Uterus (tissue), 4 donors: ENCODE measurements around the gene CAPRIN2. TPM values are rescaled to one million over a fixed set of nuclear protein-coding genes. Genes with fewer than 3 reads are reported as not detected.

ENCODE experiments used
- DNase-seq, 2 donors: peaks; one replicate each; pipeline ENCODE4 v3.0.0-alpha.2; 2019 to 2020
- H3K27ac ChIP-seq, 2 donors: fragments of 200-600 bp; sonication (generic); 1 replicate in 1 of 2; 2 replicates in 1 of 2; pipeline ENCODE4 v1.5.1; 2016 to 2018
- H3K27me3 ChIP-seq, 2 donors: fragments of 200-600 bp; sonication (generic); one replicate each; pipeline ENCODE4 v1.5.1; 2018 to 2019; ENCODE audit warnings: control low read depth in 1 of 2
- H3K36me3 ChIP-seq, 2 donors: fragments of 200-600 bp; sonication (generic); one replicate each; pipeline ENCODE4 v1.5.1; 2019; ENCODE audit warnings: control low read depth in 1 of 2
- H3K4me1 ChIP-seq, 2 donors: fragments of 200-600 bp; sonication (generic); one replicate each; pipeline ENCODE4 v1.5.1; 2018 to 2019; ENCODE audit warnings: control low read depth in 1 of 2
- H3K4me3 ChIP-seq, 2 donors: fragments of 200-600 bp; sonication (generic); 1 replicate in 1 of 2; 2 replicates in 1 of 2; pipeline ENCODE4 v1.5.1; 2018 to 2019; ENCODE audit warnings: mild to moderate bottlenecking in 1 of 2
- H3K9me3 ChIP-seq, 2 donors: fragments of 200-600 bp; sonication (generic); one replicate each; pipeline ENCODE4 v1.5.1; 2019; ENCODE audit warnings: control low read depth in 1 of 2
- CTCF ChIP-seq, 4 experiments: fragments of 200-600 bp in 2 of 4; fragments of 450-650 bp in 2 of 4; sonication (generic) in 2 of 4; IDR thresholded peaks; one replicate each; pipeline ENCODE4 v1.5.1; 2016 to 2019; ENCODE audit warnings: antibody characterized with exemption in 4 of 4, mild to moderate bottlenecking in 2 of 4, moderate library complexity in 1 of 4
- POLR2A ChIP-seq, 2 donors: fragments of 450-650 bp; IDR thresholded peaks; one replicate each; pipeline ENCODE4 v1.6.1; 2016; ENCODE audit warnings: antibody characterized with exemption in 2 of 2, mild to moderate bottlenecking in 1 of 2, moderate library complexity in 1 of 2
- intact Hi-C: fragments of 100-400 bp; cut with DNase I; formaldehyde crosslinking; loops from one replicate; pipeline ENCODE4 v1.15.1; 2023; ENCODE audit warnings: low total_unique reads
- total RNA-seq, 4 donors: library from RNA; depleted of rRNA in 3 of 4; stranded (reverse); fragments of >200 nt in 3 of 4; gene quantifications; one replicate each; pipeline versions ENCODE4 v1.1.0 to v1.2.4, GENCODE V29; 2014 to 2023
- donor health status: DM: yes; HTN: yes; CAD: no.

CAPRIN2 gene
- total RNA-seq, 4 donors from 2014 or later: 8.2 to 47.6 (median 35.8) TPM

- no peaks in the 10 kb centered on the region for H3K4me1 ChIP-seq
- no peaks in the 10 kb centered on the region for H3K36me3 ChIP-seq
- H3K27me3 ChIP-seq: no peaks in the 10 kb centered on the region
- no peak overlapping the region for H3K4me3 ChIP-seq
- TF ChIP-seq POLR2A (IDR thresholded peaks at IDR 0.05): no peak
- no peak for TF ChIP-seq CTCF (IDR thresholded peaks at IDR 0.05)
- intact Hi-C loops: no loop called here
- H3K9me3 ChIP-seq: no peaks in the 10 kb centered on the region
- DNase-seq: no peak
- H3K27ac ChIP-seq: no peak overlapping the region
Measured at GRCh38 chr12:30748147-30748546, 6.6 kb downstream of the CAPRIN2 start.

GRCh38 chr12:30746190-30746589 lies 8.6 kb downstream of the CAPRIN2 start:
- H3K27me3 ChIP-seq: no peaks in the 10 kb centered on the region
- intact Hi-C loops: no loop called here

GRCh38 chr12:30744321-30744720 lies 10.4 kb downstream of the CAPRIN2 start:
- TF ChIP-seq POLR2A (IDR thresholded peaks at IDR 0.05): no peak
- TF ChIP-seq CTCF (IDR thresholded peaks at IDR 0.05): no peak
- Histone ChIP-seq H3K27ac (no peak overlapping the region), H3K36me3 (no peaks in the 10 kb centered on the region), H3K27me3 (no peaks in the 10 kb centered on the region), H3K9me3 (no peaks in the 10 kb centered on the region), H3K4me3 (no peak overlapping the region), H3K4me1 (no peaks in the 10 kb centered on the region)
- intact Hi-C loops: no loop called here
- no peak for DNase-seq

More at GRCh38 chr12:30746190-30746589, 8.6 kb downstream of the CAPRIN2 start:
- H3K9me3 ChIP-seq: no peaks in the 10 kb centered on the region
- no peak for DNase-seq
- no peaks in the 10 kb centered on the region for H3K4me1 ChIP-seq
- TF ChIP-seq CTCF (IDR thresholded peaks at IDR 0.05) (no peak), POLR2A (IDR thresholded peaks at IDR 0.05) (no peak)
- no peaks in the 10 kb centered on the region for H3K36me3 ChIP-seq
- no peak overlapping the region for H3K4me3 ChIP-seq
- H3K27ac ChIP-seq: no peak overlapping the region

DNA sequence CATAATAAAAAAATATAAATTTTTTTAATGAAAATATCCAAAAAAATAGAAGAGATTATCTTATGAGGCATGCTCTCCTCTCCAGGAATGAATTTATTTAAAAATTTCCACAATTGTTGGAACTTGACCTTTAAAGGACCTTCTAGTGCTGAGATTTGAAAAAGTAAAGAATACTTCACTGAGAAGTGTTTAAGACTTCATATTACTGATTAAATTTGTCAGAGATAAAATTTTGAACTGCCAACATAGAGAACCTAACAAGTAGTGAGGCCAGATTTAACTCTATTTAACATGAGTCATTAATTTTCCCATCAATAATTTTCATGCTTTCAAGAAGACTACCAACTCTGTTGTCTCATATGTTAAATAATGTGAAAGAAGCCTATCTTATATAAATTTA lies 14.5 kb downstream of the CAPRIN2 start:
- no peak overlapping the region for H3K27ac ChIP-seq
- intact Hi-C loops: no loop called here

DNA sequence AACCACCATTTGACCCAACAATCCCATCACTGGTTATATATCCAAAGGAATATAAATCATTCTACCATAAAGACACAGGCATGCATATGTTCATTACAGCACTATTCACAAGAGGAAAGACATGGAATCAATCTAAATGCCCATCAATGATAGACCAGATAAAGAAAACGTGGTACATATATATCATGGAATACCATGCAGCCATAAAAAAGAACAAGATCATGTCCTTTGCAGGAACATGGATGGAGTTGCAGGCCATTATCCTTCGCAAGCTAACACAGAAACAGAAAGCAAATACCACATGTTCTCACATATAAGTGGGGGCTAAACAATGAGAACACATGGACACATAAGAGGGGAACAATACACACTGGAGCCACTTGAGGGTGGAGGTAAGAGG lies 15.7 kb downstream of the CAPRIN2 start:
- intact Hi-C loops: no loop called here

More for the DNA sequence above, 14.5 kb downstream of the CAPRIN2 start:
- no peak for DNase-seq
- TF ChIP-seq CTCF (IDR thresholded peaks at IDR 0.05) (no peak), POLR2A (IDR thresholded peaks at IDR 0.05) (no peak)
- Histone ChIP-seq H3K36me3 (no peaks in the 10 kb centered on the region), H3K27me3 (no peaks in the 10 kb centered on the region), H3K9me3 (no peaks in the 10 kb centered on the region), H3K4me1 (no peaks in the 10 kb centered on the region), H3K4me3 (no peak overlapping the region)

More for the DNA sequence above, 15.7 kb downstream of the CAPRIN2 start:
- no peaks in the 10 kb centered on the region for H3K9me3 ChIP-seq
- no peak overlapping the region for H3K27ac ChIP-seq
- DNase-seq: no peak
- no peaks in the 10 kb centered on the region for H3K36me3 ChIP-seq
- no peaks in the 10 kb centered on the region for H3K4me1 ChIP-seq
- TF ChIP-seq POLR2A (IDR thresholded peaks at IDR 0.05): no peak
- no peak for TF ChIP-seq CTCF (IDR thresholded peaks at IDR 0.05)
- no peak overlapping the region for H3K4me3 ChIP-seq
- no peaks in the 10 kb centered on the region for H3K27me3 ChIP-seq
